GM23338 (cell line): ENCODE data around the gene GPR146.

Experiments
- CREB1 ChIP-seq: fragments of 250-450 bp; sonication (Bioruptor Pico); IDR thresholded peaks from 2 replicates; pipeline ENCODE4 v1.5.0; 2020; ENCODE audit warnings: low read depth, mild to moderate bottlenecking, moderate library complexity
- CTCF ChIP-seq, 2 experiments: fragments of 200-600 bp in 1 of 2; sonication (generic) in 1 of 2; conservative IDR thresholded peaks; 2 replicates each; pipeline versions ENCODE4 v1.5.1 to v1.6.1; 2016 to 2017; ENCODE audit warnings: antibody characterized with exemption in 2 of 2, low read depth in 2 of 2, mild to moderate bottlenecking in 2 of 2, moderate library complexity in 1 of 2
- EZH2 ChIP-seq: fragments of 200-600 bp; sonication (generic); IDR thresholded peaks from one replicate; pipeline ENCODE4 v1.8.0; 2017; ENCODE audit warnings: antibody characterized with exemption, mild to moderate bottlenecking, low read depth; ENCODE audit not compliant: unreplicated experiment
- EZH2phosphoT487 ChIP-seq: fragments of 200-600 bp; sonication (generic); IDR thresholded peaks from one replicate; pipeline ENCODE4 v1.8.1; 2018; ENCODE audit warnings: antibody characterized with exemption; ENCODE audit not compliant: unreplicated experiment
- JUNB ChIP-seq: IDR thresholded peaks from one replicate; pipeline ENCODE4 v1.6.1; 2016; ENCODE audit warnings: antibody characterized with exemption; ENCODE audit not compliant: unreplicated experiment
- NANOG ChIP-seq: IDR thresholded peaks from 2 replicates; pipeline ENCODE4 v1.6.1; 2016; ENCODE audit warnings: antibody characterized with exemption, borderline replicate concordance
- POLR2AphosphoS5 ChIP-seq: IDR thresholded peaks from 2 replicates; pipeline ENCODE4 v1.6.1; 2016; ENCODE audit warnings: antibody characterized with exemption, low read depth
- REST ChIP-seq: IDR thresholded peaks from one replicate; pipeline ENCODE4 v1.6.1; 2018; ENCODE audit warnings: antibody characterized with exemption; ENCODE audit not compliant: unreplicated experiment
- STAT1 ChIP-seq: IDR thresholded peaks from one replicate; pipeline ENCODE4 v1.6.1; 2016; ENCODE audit warnings: antibody characterized with exemption; ENCODE audit not compliant: unreplicated experiment
- ZNF114 ChIP-seq: fragments of 250-450 bp; sonication (Bioruptor Pico); IDR thresholded peaks from 2 replicates; pipeline ENCODE4 v1.5.0; 2020; ENCODE audit warnings: mild to moderate bottlenecking, moderate library complexity
- ZNF331 ChIP-seq: fragments of 250-450 bp; sonication (Bioruptor Pico); IDR thresholded peaks from 2 replicates; pipeline ENCODE4 v1.5.0; 2020; ENCODE audit warnings: low read depth, mild to moderate bottlenecking, moderate library complexity
- ZNF462 ChIP-seq: fragments of 250-450 bp; sonication (Bioruptor Pico); IDR thresholded peaks from 2 replicates; pipeline ENCODE4 v1.5.0; 2020; ENCODE audit warnings: mild to moderate bottlenecking, moderate library complexity

- TF ChIP-seq CTCF (conservative IDR thresholded peaks at IDR 0.05; ENCODE audit: low read depth in 2 of 2) (no peak), POLR2AphosphoS5 (no peak), EZH2 (no peak), STAT1 (no peak), JUNB (no peak), ZNF331 (CRISPR knock-in tag) (no peak), NANOG (no peak), EZH2phosphoT487 (no peak), ZNF114 (CRISPR knock-in tag) (no peak), CREB1 (no peak), REST (no peak), ZNF462 (CRISPR knock-in tag) (no peak)
Observed at GRCh38 chr7:1015196-1016121, 28.9 kb upstream of the GPR146 start.
